ENCODE results near the gene SDHAF1.
"Not testable (repeated sequence)": the region's sequence is repeated elsewhere in the genome, so short reads cannot be mapped to it uniquely, and the experiment has no call there.

Gene SDHAF1

GRCh38 chr19:35995048-35995993, at the start of gene SDHAF1:
TSS of gene SDHAF1 (plus strand) at chr19:35995188. CDS start at chr19:35995275, 87 bp downstream.
- peak; percentile 93 for DNase-seq

- DNase-seq: no peak
Measured at GRCh38 chr19:35946203-35946602, 48.8 kb upstream of the SDHAF1 start.

GRCh38 chr19:35949131-35949530, 45.9 kb upstream of the SDHAF1 start:
- no peak for DNase-seq

- DNase-seq: no peak
Measured at GRCh38 chr19:35955881-35956634, 38.9 kb upstream of the SDHAF1 start.

GRCh38 chr19:35957411-35957810, 37.6 kb upstream of the SDHAF1 start:
- DNase-seq: not testable (repeated sequence)

- DNase-seq: no peak
Measured at GRCh38 chr19:35958660-35959039, 36.3 kb upstream of the SDHAF1 start.

GRCh38 chr19:35959040-35959967, 35.7 kb upstream of the SDHAF1 start:
- DNase-seq: peak; percentile 86

- DNase-seq: no peak
Measured at GRCh38 chr19:35959968-35960320, 35.0 kb upstream of the SDHAF1 start.

- DNase-seq: no peak
Measured at GRCh38 chr19:35960432-35960972, 34.5 kb upstream of the SDHAF1 start.

GRCh38 chr19:35963514-35963913, 31.5 kb upstream of the SDHAF1 start:
- peak; percentile 37 for DNase-seq

GRCh38 chr19:35966771-35967170, 28.2 kb upstream of the SDHAF1 start:
- no peak for DNase-seq

GRCh38 chr19:35973487-35973886, 21.5 kb upstream of the SDHAF1 start:
- no peak for DNase-seq

- DNase-seq: no peak
Measured at GRCh38 chr19:35975608-35976214, 19.3 kb upstream of the SDHAF1 start.

- DNase-seq: peak; percentile 27
Measured at GRCh38 chr19:35977446-35978222, 17.4 kb upstream of the SDHAF1 start.

- DNase-seq: no peak
Measured at GRCh38 chr19:35978271-35978670, 16.7 kb upstream of the SDHAF1 start.

- DNase-seq: no peak
Measured at GRCh38 chr19:35978832-35979365, 16.1 kb upstream of the SDHAF1 start.

GRCh38 chr19:35980997-35981396, 14.0 kb upstream of the SDHAF1 start:
- not testable (repeated sequence) for DNase-seq

GRCh38 chr19:35983177-35983576, 11.8 kb upstream of the SDHAF1 start:
- DNase-seq: no peak

GRCh38 chr19:35986111-35986510, 8.9 kb upstream of the SDHAF1 start:
- DNase-seq: no peak

GRCh38 chr19:35986664-35987570, 8.1 kb upstream of the SDHAF1 start:
- DNase-seq: peak; percentile 17
